ENCODE measurements around the gene ADAP2.
"Not testable (repeated sequence)": the region's sequence is repeated elsewhere in the genome, so short reads cannot be mapped to it uniquely, and the experiment has no call there.

Gene ADAP2

DNA sequence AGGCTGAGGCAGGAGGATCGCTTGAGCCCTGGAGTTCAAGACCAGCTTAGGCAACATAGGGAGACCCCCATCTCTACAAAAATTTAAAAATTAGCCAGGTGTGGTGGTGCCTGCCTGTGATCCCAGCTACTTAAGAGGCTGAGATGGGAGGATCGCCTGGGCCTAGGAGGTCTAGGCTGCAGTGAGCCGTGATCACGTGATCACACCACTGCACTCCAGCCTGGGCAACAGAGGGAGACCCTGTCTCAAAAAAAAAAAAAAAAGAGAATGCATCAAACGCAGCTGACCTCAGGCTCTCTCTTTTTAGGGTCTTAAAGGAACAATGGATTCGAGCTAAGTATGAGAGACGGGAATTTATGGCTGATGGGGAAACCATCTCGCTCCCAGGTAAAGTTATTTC, 9.8 kb downstream of the ADAP2 start:
- not testable (repeated sequence) for DNase-seq

DNA sequence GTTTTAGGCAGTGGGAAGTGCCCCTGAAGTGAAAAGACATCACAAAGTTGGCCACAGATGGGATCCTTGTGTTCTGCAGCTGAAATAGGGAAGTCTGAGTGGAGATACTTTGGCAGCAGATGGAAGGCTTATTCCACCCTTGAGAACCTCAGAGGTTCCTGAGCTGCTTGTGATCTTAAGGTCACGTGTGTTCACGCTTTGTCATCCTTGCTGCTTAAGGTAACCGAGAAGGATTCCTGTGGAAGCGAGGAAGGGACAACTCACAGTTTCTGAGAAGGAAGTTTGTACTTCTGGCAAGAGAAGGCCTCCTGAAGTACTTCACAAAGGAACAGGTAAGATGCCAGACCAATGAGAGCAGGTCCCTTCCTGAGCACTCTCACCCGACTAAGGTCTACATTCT, 12.2 kb downstream of the ADAP2 start:
- DNase-seq: no peak

GRCh38 chr17:30939051-30939689, 17.4 kb downstream of the ADAP2 start:
- peak; percentile 9 for DNase-seq

DNA sequence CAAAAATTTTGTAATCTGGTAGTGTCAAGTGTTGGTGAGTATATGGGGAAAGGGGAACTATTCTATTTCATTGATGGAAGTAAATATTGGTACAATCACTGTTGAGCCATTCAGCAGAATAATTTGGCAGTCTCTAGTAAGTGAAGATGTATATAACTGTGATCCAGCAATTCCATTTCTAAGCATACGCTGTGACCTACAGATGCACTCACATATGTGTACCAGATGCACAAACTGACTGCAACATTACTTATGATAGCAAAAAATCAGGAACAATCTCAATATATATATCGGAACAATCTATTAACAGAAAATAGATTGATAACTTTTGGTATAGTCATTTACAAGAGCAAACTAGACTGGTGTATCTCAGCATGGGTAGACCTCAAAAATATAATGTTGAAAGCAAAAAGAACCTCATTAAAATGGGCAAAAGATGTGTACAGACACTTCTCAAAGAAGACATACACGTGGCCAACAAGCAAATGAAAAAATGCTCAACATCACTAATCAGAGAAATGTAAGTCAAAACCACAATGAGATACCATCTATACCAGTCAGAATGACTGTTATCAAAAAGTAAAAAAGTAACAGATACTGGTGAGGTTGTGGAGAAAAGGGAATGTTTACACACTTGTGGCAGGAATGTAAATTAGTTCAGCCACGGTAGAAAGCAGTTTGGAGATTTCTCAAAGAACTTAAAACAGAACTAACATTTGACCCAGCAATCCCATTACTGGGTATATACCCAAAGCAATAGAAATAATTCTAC, 20.7 kb downstream of the ADAP2 start:
- no peak for DNase-seq

DNA sequence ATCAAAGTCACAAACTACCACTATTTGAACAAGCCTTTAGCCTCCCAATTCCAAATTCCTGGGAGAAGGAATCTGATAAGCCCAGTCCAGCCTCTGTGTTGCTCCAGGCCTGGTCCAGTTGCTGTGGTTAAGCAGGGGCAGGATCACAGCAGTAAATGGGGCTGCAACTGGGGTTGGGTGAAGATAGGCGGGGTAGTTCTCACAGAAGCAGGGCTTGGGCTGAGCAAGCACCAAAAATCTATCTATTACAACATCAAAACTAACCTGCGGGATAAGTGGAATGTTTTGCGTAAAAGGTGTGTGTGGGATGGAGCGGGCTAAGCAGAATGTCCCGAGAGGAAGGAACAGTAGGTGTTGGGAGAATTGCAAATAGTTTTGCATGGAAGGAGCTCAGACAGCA, 26.1 kb downstream of the ADAP2 start:
- no peak for DNase-seq

- no peak for DNase-seq
Measured at GRCh38 chr17:30950189-30950588, 28.4 kb downstream of the ADAP2 start.

DNA sequence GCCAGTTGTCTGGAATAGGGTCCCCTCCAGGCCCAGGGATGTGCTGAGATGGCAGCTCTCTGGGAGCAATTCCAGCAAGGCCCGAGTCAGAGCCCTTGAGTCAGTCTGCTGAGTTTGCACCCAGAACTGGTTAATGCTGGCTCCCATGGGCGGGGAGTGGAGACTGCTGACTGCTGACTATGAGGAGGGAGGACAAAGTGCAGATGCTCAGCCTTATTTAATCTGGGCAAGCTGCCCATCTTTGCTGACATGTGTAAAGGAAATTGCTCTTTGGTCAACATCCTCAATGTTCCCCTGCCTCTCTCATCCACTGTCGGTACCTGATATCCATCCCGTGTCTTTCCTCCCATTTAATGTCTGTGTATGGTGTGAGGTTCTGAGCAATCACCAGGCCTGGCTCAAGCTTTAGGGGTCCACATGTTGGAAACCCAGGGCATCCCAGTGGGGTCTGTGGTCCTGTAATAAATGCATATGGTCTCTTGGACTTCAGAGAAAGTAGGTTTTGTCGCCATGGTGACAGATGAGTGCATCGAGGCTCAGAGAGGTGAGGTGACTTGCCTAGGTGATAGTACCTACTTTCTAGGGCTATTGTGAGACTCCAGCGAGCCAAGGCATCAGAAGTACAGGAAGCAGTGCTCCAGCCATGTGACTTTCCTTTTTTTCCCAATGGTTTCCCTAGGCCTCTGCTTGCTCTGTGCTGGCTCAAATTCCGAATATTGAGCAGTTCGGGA, 29.1 kb downstream of the ADAP2 start:
- no peak for DNase-seq

- no peak for DNase-seq
Measured at GRCh38 chr17:30952638-30953393, 31.1 kb downstream of the ADAP2 start.

DNA sequence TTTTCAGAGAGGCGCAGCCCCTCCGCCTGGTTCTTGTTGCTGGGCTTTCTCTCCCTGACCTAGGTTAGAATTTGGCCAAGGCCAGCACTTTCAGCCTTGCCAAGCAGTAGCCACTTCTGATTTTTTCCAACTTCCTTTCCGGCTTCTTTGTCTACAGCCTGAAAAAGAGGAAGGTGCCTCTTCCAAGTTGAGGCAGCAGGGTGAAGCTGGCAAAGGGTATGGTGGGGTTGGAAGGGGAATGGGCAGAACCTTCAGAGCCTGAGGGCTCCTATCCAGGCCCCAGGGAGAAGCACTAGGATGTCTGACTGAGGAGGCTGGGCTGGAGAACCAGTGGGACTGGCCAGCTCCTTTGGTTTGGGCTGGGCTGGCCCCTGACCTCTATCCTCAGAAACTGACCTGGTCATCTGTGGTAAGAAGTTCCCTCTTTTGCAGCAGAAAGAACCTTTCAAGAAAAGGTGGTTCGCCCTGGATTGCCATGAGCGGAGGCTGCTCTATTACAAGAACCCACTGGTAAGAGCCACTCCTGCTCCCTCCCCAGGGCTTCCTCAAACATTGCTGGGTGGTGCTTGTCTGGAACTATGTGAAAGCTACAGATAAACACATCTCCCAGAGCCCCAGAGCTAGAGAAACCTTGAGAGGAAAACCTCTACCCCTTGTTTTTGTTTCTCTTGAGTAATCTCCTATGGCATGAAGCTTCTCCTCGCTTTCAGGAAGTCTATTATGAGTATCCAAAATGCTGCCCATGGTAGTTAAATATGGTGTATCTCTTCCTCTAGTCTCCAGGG, 32.5 kb downstream of the ADAP2 start:
- no peak for DNase-seq

- no peak for DNase-seq
Measured at GRCh38 chr17:30956764-30957374, 35.1 kb downstream of the ADAP2 start.

GRCh38 chr17:30957741-30958140, 36.0 kb downstream of the ADAP2 start:
- no peak for DNase-seq

GRCh38 chr17:30958187-30958586, 36.4 kb downstream of the ADAP2 start:
- no peak for DNase-seq

DNA sequence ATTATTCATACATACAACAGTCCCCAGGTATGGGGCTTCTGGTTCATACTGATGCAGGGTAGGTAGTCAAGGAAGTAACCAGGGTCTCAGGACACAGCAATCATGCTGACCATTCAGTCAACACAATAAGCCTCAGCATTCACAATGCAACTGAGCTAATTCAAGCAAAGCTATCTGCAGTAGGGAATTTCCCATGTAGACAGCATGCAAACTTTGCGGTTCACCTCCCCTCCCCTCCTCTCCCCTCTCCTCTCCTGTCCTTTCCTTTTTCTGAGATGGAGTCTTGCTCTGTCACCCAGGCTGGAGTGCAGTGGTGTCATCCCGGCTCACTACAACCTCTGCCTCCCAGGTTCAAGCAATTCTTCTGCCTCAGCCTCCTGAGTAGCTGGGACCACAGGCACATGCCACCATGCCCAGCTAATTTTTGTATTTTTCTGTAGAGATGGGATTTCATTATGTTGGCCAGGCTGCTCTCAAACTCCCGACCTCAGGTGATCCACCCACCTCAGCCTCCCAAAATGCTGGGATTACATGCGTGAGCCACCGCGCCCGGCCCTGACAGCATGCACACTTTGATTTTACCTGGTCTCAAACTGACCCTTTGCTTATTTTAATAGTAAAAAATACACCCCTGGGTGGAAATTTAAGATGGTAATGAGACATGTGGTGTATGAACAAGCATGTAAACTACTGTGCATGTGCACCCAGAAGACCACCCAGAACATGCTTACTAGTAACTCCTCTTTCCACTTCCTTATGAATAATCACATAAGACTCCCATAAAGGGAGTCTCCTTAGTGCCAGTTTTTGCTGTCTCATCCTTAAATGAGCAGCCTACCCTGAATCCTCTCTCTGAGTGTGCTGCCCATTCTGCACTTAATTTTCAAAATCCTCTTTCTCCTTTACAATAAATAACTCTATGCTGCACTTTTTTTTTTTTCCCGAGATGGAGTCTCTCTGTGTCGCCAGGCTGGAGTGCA, 39.8 kb downstream of the ADAP2 start:
- peak; percentile 47 for DNase-seq

- DNase-seq: not testable (repeated sequence)
Measured at GRCh38 chr17:30964312-30964711, 42.6 kb downstream of the ADAP2 start.

DNA sequence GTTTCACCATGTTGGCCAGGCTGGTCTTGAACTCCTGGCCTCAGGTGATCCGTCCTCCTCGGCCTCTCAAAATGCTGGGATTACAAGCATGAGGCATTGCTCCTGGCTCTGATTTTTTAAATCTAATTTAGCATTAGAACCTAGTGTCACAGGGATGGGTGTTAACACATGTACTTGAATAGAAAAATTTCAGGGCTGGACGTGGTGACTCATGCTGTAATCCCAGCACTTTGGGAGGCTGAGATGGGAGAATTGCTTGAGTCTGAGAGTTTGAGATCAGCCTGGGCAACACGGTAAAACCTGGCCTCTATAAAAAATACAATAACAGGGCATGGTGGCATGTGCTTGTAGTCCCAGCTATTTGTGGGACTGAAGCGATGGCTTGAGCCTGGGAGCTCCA, 43.1 kb downstream of the ADAP2 start:
- DNase-seq: no peak

- DNase-seq: no peak
Measured at GRCh38 chr17:30965686-30966085, 43.9 kb downstream of the ADAP2 start.

DNA sequence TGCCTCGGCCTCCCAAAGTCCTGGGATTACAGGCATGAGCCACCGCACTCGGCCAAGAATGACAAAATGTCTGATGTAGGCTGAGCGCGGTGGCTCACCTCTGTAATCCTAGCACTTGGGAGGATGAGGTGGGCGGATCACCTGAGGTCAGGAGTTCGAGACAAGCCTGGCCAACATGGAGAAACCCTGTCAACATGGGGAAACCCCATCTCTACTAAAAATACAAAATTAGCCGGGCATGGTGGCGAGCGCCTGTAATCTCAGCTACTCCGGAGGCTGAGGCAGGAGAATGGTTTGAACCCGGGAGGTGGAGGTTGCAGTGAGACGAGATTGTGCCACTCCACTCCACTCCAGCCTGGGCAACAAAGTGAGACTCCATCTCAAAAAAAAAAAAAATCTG, 46.2 kb downstream of the ADAP2 start:
- DNase-seq: not testable (repeated sequence)

DNA sequence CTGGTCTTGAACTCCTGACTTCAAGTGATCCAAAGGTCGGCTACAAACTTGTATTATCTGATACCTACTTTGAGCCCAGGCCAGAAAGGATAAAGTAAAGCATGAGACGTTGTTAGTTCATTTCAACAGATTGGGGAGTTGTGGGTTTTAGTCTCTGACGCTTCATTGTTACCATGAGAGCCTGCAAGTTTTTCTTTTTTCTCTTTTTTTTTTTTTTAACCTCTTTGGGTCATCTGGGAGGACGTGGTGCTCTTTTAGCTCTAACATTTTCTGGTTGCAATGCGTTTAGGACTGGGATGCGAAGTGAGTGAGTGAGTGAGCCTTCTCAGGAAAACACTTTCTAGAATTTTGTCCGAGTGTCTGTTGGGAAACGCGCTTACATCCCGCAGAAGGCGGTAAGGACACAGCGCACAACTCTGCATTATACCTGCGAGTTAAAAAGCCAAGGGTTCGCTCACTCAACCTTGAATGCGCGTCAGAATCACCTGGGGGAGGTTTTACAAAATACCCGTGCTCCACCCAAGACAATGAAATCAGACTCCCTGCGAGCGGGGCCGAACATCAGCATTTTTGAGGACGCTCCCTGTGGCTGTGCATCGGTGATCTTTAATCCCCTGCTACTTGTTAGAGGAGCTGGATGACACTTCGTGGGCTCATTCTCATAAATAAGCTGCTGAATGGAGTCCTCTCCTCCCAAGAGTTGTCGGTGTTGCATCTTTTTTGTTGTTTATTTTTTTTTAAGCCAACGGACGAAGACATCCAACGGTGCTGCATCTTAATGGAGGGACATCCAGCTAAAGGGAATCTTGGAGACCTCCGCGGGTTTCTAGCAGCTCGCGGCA, 48.5 kb downstream of the ADAP2 start:
- DNase-seq: peak; percentile 22

DNA sequence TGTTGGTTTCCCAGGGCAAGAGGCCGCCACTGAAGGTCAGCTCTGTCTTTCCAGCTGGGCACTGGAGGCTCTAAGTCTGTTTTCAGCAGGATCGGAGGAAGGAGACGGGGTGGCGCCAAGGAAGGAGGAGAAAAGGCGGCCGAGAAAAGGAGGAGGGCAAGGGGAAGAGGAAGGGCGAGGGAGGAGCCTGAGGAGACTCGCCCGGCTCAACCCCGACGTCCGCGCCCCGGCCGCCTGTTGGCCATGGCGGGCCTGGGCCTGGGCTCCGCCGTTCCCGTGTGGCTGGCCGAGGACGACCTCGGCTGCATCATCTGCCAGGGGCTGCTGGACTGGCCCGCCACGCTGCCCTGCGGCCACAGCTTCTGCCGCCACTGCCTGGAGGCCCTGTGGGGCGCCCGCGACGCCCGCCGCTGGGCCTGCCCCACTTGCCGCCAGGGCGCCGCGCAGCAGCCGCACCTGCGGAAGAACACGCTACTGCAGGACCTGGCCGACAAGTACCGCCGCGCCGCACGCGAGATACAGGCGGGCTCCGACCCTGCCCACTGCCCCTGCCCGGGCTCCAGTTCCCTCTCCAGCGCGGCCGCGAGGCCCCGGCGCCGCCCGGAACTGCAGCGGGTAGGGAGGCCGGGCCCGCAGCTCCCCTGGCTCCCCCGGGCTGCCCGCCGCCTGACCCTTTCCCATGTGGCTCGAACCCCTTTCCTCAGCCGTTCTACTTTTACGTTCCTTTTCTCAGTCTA, 49.3 kb downstream of the ADAP2 start, which contains the start of gene RNF135:
Gene RNF135 (plus strand): TSS at position 209 of the 737 bp plus-strand sequence. CDS start 35 bp downstream, at position 244.
- peak; percentile 81 for DNase-seq

Data from activated CD4-positive, alpha-beta T cell treated with anti-CD3 and anti-CD28 coated beads, Interleukin-2, Interleukin-6, amounts not matched to agents 100 ng/mL and 50 ng/mL, durations not matched to agents 16 hours and 8 hours (primary cell).